GM19455 (cell line): Measurements from ENCODE around the gene POLR1D.

ENCODE experiments used
- ATAC-seq: cut with Tn5 transposase; IDR thresholded peaks from one replicate; pipeline ENCODE4 v1.9.1; 2021; ENCODE audit not compliant: unreplicated experiment

Gene POLR1D

GRCh38 chr13:27670861-27671260 is 49.2 kb downstream of the POLR1D start:
- no peak for ATAC-seq

GRCh38 chr13:27672025-27672424 is 50.3 kb downstream of the POLR1D start:
- ATAC-seq: no peak
